Chondrocyte (in vitro differentiated cells): ENCODE measurements around the gene MKRN2. TPM values are rescaled to one million over a fixed set of nuclear protein-coding genes. Genes with fewer than 3 reads are reported as not detected.

Source experiments
- DNase-seq: peaks from one replicate; pipeline ENCODE4 v3.0.0; 2021; ENCODE audit warnings: mixed read lengths, low spot score
- H3K27ac Mint-ChIP-seq: one replicate; pipeline ENCODE4 v1.8.0; 2021; ENCODE audit warnings: mild to moderate bottlenecking, moderate library complexity, mixed read lengths; ENCODE audit not compliant: unreplicated experiment
- H3K27me3 Mint-ChIP-seq: 2 replicates; pipeline ENCODE4 v1.8.0; 2021; ENCODE audit warnings: low read depth, mixed read lengths
- H3K36me3 Mint-ChIP-seq: 2 replicates; pipeline ENCODE4 v1.8.0; 2021; ENCODE audit warnings: low read depth, mixed read lengths
- H3K4me1 Mint-ChIP-seq: 2 replicates; pipeline ENCODE4 v1.8.0; 2021; ENCODE audit warnings: low read depth, mild to moderate bottlenecking, mixed read lengths
- H3K4me3 Mint-ChIP-seq: one replicate; pipeline ENCODE4 v1.8.0; 2021; ENCODE audit warnings: mild to moderate bottlenecking, moderate library complexity, mixed read lengths; ENCODE audit not compliant: unreplicated experiment
- H3K9me3 Mint-ChIP-seq: 2 replicates; pipeline ENCODE4 v1.8.0; 2021; ENCODE audit warnings: low read depth, mixed read lengths
- total RNA-seq: library from RNA; stranded (reverse); gene quantifications from 3 replicates; pipeline ENCODE4 v1.2.1, GENCODE V29; 2021
- TF ChIP-seq, protein P1 (sequence below): fragments of 200-600 bp; sonication (generic); IDR thresholded peaks from 2 replicates; pipeline ENCODE4 v1.5.0; 2021; ENCODE audit warnings: antibody characterized with exemption, mild to moderate bottlenecking, moderate library complexity

The MKRN2 gene
- total RNA-seq, 1 donor from 2014 or later: 36.2 TPM

DNA sequence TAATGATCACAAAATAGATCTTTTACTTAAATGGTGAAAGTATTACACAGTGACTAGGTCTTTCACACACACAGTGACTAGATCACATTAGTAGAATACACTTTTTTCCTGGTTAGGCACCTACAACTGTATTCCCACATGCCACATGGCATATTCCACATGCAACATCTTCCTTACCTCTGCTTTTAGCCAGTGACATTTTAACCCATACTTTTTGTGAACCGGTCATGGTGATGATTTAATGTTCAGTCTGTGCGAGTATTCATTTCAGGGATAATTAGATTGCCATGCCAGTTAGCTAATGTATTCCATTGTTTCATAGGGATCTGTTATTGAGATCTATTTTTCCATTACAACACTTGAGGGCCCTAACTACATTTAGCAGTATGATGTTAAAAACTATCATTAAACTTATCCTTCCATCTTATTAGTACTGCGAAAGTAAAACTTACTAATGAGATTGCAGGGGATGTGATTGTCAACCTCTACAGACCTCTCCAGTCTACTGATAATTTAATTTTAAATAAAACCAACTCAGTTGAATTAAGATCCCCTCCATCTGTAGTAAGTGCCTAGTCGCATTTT is 44.3 kb upstream of the MKRN2 start:
- H3K4me1 Mint-ChIP-seq: peaks cover 33% of the 10 kb centered on the region
- no peak overlapping the region for H3K27ac Mint-ChIP-seq
- H3K27me3 Mint-ChIP-seq: no peaks in the 10 kb centered on the region
- H3K4me3 Mint-ChIP-seq: no peak overlapping the region
- no peak for DNase-seq
- H3K36me3 Mint-ChIP-seq: no peaks in the 10 kb centered on the region
- TF ChIP-seq, protein P1, sequence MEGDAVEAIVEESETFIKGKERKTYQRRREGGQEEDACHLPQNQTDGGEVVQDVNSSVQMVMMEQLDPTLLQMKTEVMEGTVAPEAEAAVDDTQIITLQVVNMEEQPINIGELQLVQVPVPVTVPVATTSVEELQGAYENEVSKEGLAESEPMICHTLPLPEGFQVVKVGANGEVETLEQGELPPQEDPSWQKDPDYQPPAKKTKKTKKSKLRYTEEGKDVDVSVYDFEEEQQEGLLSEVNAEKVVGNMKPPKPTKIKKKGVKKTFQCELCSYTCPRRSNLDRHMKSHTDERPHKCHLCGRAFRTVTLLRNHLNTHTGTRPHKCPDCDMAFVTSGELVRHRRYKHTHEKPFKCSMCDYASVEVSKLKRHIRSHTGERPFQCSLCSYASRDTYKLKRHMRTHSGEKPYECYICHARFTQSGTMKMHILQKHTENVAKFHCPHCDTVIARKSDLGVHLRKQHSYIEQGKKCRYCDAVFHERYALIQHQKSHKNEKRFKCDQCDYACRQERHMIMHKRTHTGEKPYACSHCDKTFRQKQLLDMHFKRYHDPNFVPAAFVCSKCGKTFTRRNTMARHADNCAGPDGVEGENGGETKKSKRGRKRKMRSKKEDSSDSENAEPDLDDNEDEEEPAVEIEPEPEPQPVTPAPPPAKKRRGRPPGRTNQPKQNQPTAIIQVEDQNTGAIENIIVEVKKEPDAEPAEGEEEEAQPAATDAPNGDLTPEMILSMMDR: no peak
- H3K9me3 Mint-ChIP-seq: no peaks in the 10 kb centered on the region

DNA sequence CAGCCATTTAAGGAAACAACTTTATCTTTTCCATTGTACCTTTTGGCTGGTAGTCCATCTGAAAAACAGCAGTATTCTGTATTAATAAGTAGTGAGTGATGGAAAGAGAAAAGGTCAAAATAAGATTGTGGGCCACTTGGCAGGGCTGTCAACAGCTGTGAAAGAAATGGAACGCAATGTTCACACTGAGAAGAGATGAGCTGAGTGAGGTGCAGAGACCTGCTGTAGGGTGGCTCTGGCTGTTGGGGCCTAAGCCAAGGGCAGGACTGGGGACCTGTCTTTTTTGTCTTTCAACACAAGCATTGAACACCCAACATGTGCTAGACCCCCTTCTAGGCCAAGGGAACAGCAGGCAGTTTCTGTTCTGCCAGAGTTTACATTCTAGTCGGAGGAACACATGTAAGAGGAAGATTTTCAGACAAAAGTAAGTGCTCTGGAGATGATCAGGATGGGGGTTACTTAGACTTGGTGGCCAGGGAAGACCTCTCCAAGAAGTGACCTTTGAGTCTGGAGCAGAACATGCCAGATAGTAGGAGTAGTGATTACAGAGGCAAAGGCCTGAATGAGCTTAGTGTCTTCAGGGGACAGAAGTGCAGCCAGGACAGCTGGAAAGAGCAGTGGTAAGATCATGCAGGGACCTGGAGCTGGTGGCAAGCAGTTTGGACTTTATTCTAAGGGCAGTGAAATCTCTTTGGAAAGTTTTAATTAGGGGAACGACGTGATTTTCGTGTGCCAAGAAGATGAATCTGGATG is 43.0 kb upstream of the MKRN2 start:
- H3K27me3 Mint-ChIP-seq: no peaks in the 10 kb centered on the region
- no peak overlapping the region for H3K27ac Mint-ChIP-seq

DNA sequence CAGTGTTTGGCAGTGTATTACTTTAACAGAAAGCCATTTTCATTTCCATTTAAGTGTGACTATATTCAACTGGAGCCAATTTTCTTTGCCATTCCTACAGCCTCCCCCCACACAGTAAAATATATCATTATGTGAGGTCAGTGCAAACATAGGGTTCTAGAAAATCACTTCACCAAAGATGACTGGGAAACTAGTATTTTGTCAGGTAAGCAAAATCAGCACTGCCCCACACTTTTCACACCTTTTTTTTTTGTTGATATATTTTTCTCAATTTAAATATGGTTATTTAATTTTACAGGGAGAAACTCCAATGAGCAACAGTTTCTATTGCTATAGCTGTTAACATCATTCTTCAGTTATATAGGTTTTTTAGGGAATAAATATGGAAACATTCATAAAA is 41.3 kb upstream of the MKRN2 start:
- H3K27me3 Mint-ChIP-seq: no peaks in the 10 kb centered on the region
- DNase-seq: no peak
- H3K4me3 Mint-ChIP-seq: no peak overlapping the region
- no peaks in the 10 kb centered on the region for H3K9me3 Mint-ChIP-seq
- TF ChIP-seq, protein P1: no peak
- peaks cover 7% of the 10 kb centered on the region for H3K4me1 Mint-ChIP-seq
- no peak overlapping the region for H3K27ac Mint-ChIP-seq
- no peaks in the 10 kb centered on the region for H3K36me3 Mint-ChIP-seq

More for the DNA sequence above, 43.0 kb upstream of the MKRN2 start:
- Mint-ChIP-seq H3K4me3 (no peak overlapping the region), H3K36me3 (no peaks in the 10 kb centered on the region), H3K9me3 (no peaks in the 10 kb centered on the region), H3K4me1 (peaks cover 21% of the 10 kb centered on the region)
- TF ChIP-seq, protein P1: no peak
- DNase-seq: no peak

DNA sequence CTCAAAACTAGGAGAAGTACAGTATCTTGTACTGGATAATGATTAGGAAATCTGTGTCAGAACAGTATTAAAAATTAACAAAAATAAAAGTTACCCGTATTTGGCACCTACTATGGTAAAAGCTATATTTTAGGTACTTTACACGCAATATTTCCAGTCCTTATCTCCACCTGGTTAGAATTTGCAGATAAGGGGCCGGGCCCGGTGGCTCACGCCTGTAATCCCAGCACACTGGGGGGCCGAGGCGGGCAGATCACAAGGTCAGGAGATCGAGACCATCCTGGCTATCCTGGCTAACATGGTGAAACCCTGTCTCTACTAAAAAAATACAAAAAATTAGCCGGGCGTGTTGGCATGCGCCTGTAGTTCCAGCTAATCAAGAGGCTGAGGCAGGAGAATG is 40.0 kb upstream of the MKRN2 start:
- H3K4me3 Mint-ChIP-seq: no peak overlapping the region
- H3K27me3 Mint-ChIP-seq: no peaks in the 10 kb centered on the region
- no peak for DNase-seq
- no peaks in the 10 kb centered on the region for H3K4me1 Mint-ChIP-seq
- TF ChIP-seq, protein P1: no peak
- H3K27ac Mint-ChIP-seq: no peak overlapping the region
- H3K36me3 Mint-ChIP-seq: peaks cover 4% of the 10 kb centered on the region
- peaks cover 2% of the 10 kb centered on the region for H3K9me3 Mint-ChIP-seq

DNA sequence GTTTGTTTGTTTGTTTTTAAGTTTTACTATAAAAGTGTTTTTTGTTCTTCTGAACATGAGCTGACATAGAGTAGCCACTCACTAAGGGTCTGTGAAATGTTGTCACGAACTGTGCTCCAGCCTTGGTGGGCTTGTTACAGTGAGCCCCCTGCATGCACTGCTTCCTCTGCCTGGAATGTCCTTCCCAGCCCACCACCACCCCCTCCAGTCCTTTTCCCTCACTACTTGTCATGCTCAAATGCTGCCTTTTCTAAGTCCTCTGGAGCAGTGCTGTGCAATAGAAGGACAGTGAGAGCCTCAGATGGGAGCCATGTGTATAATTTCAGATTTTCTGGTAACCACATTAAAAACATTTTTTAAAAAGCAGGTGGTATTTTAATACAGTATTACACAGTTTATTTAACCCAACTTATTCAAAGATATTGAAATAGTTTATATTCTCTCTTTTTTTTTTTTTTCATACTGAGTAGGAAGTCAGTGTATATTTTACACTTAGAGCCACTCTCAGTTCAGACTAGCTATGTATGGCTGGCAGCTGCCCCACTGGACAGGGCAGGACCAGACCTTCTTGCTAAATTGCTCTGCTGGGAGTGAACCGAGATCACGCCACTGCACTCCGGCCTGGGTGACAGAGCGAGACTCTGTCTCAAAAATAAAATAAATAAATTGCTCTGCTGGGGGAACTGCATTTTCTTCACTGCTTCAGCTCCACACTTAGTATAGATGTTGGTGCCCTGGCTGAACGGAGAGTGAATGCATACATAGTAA is 38.4 kb upstream of the MKRN2 start:
- no peak overlapping the region for H3K27ac Mint-ChIP-seq
- peaks cover 2% of the 10 kb centered on the region for H3K9me3 Mint-ChIP-seq
- no peak overlapping the region for H3K4me3 Mint-ChIP-seq
- no peaks in the 10 kb centered on the region for H3K4me1 Mint-ChIP-seq
- TF ChIP-seq, protein P1: no peak
- no peak for DNase-seq
- no peaks in the 10 kb centered on the region for H3K27me3 Mint-ChIP-seq
- H3K36me3 Mint-ChIP-seq: peaks cover 4% of the 10 kb centered on the region
